AG04449 (cell line): Measurements from ENCODE around the gene ADD2.

Experiments used
- CTCF ChIA-PET: fragments of 350-600 bp; formaldehyde crosslinking; extraction: SDS; loops from one replicate; lab custom pipeline; 2021; ENCODE audit warnings: antibody characterized with exemption; lab: Yijun Ruan, JAX
- POLR2A ChIA-PET: fragments of 400-600, 350-600 bp; formaldehyde crosslinking; extraction: SDS; loops from one replicate; lab custom pipeline; 2020; ENCODE audit warnings: antibody characterized with exemption, inconsistent platforms; lab: Yijun Ruan, JAX
- DNase-seq: peaks from one replicate; pipeline ENCODE4 v3.0.0-alpha.2; 2010; ENCODE audit warnings: low read depth, low spot score
- H3K4me3 ChIP-seq: 2 replicates; pipeline ENCODE4 v1.5.1; 2011; ENCODE audit warnings: low read depth, mild to moderate bottlenecking, control low read depth, low read length
- CTCF ChIP-seq: IDR thresholded peaks from one replicate; pipeline ENCODE4 v1.5.1; 2011; ENCODE audit warnings: mild to moderate bottlenecking, moderate library complexity, low read length, control low read depth, inconsistent platforms; ENCODE audit not compliant: insufficient read depth; ENCODE audit errors: missing control alignments

ADD2 gene

GRCh38 chr2:70751881-70752280, 16.1 kb downstream of the ADD2 start:
- no peak for DNase-seq
- CTCF ChIA-PET = no interaction called here
- no peak overlapping the region for H3K4me3 ChIP-seq
- POLR2A ChIA-PET = no interaction called here
- TF ChIP-seq CTCF = no peak

GRCh38 chr2:70750320-70750719, 17.7 kb downstream of the ADD2 start:
- TF ChIP-seq CTCF = no peak
- no peak overlapping the region for H3K4me3 ChIP-seq
- no peak for DNase-seq
- ChIA-PET CTCF (no interaction called here), POLR2A (no interaction called here)

GRCh38 chr2:70748002-70748784, 19.8 kb downstream of the ADD2 start:
- ChIA-PET CTCF (interaction anchor here (0.8 to 1.0 kb wide), 3 partner anchors 13 to 122 kb away, joined by 3 read pairs; partner anchors contain the start of gene ADD2), POLR2A (no interaction called here)
- no peak for DNase-seq
- H3K4me3 ChIP-seq = no peak overlapping the region
- no peak for TF ChIP-seq CTCF

GRCh38 chr2:70747284-70747683, 20.7 kb downstream of the ADD2 start:
- ChIA-PET POLR2A (no interaction called here), CTCF (interaction anchor here (1.0 kb wide), 1 partner anchor 20 kb away, joined by 3 read pairs; the partner anchor contains the start of gene ADD2)
- no peak for TF ChIP-seq CTCF
- H3K4me3 ChIP-seq = no peak overlapping the region
- no peak for DNase-seq

GRCh38 chr2:70746094-70746974, 21.7 kb downstream of the ADD2 start:
- CTCF ChIA-PET = no interaction called here
- no peak for DNase-seq
- TF ChIP-seq CTCF = no peak
- POLR2A ChIA-PET = no interaction called here
- no peak overlapping the region for H3K4me3 ChIP-seq

- ChIA-PET POLR2A (no interaction called here), CTCF (no interaction called here)
Measured at GRCh38 chr2:70745276-70745825, 22.6 kb downstream of the ADD2 start.

More at GRCh38 chr2:70745276-70745825, 22.6 kb downstream of the ADD2 start:
- no peak for TF ChIP-seq CTCF
- no peak overlapping the region for H3K4me3 ChIP-seq
- DNase-seq = no peak
